ENCODE results near the gene LRRC4C. TPM values are rescaled to one million over a fixed set of nuclear protein-coding genes. Genes with fewer than 3 reads are reported as not detected.

Gene LRRC4C
- total and polyA plus RNA-seq, 2 experiments from 2014 or later, result 0.35 to 1.1 TPM

- no peaks in the 10 kb centered on the region for H3K36me3 ChIP-seq (ENCODE audit: insufficient read depth)
- H3K4me3 Mint-ChIP-seq, result no peak overlapping the region
- no peaks in the 10 kb centered on the region for H3K9me2 ChIP-seq (ENCODE audit: insufficient read depth)
- no peak overlapping the region for H3K27ac Mint-ChIP-seq
- H3F3A ChIP-seq (replicated peaks; ENCODE audit: low read depth), result no peaks in the 10 kb centered on the region
- ATAC-seq (no peak), DNase-seq (ENCODE audit: low spot score) (no peak)
- H3K79me2 ChIP-seq (replicated peaks; ENCODE audit: insufficient read depth), result no peaks in the 10 kb centered on the region
- H3K4me3 ChIP-seq, result no peak overlapping the region
- H3K27me3 ChIP-seq (ENCODE audit: insufficient read depth), result no peaks in the 10 kb centered on the region
- no peak overlapping the region for H3K27ac ChIP-seq (ENCODE audit: low read depth)
- H3K4me1 ChIP-seq (ENCODE audit: insufficient read depth), result no peaks in the 10 kb centered on the region
- H3K9me3 Mint-ChIP-seq, result no peaks in the 10 kb centered on the region; the same call in 1 of the 3 replicates
- no peaks in the 10 kb centered on the region for H3K27me3 Mint-ChIP-seq (ENCODE audit: insufficient read depth, low read depth, poor library complexity)
- no peaks in the 10 kb centered on the region for H3K4me1 Mint-ChIP-seq
- no peak overlapping the region for H2AFZ ChIP-seq
- H3K36me3 Mint-ChIP-seq (ENCODE audit: low read depth), result no peaks in the 10 kb centered on the region
- TF ChIP-seq, protein P1, sequence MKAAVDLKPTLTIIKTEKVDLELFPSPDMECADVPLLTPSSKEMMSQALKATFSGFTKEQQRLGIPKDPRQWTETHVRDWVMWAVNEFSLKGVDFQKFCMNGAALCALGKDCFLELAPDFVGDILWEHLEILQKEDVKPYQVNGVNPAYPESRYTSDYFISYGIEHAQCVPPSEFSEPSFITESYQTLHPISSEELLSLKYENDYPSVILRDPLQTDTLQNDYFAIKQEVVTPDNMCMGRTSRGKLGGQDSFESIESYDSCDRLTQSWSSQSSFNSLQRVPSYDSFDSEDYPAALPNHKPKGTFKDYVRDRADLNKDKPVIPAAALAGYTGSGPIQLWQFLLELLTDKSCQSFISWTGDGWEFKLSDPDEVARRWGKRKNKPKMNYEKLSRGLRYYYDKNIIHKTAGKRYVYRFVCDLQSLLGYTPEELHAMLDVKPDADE (IDR thresholded peaks at IDR 0.05), result no peak
- TF ChIP-seq NANOG (IDR thresholded peaks at IDR 0.05; ENCODE audit: borderline replicate concordance) (no peak), REST (IDR thresholded peaks at IDR 0.05; ENCODE audit: unreplicated experiment) (no peak), JUNB (IDR thresholded peaks at IDR 0.05; ENCODE audit: unreplicated experiment) (no peak), STAT1 (IDR thresholded peaks at IDR 0.05; ENCODE audit: unreplicated experiment) (no peak), EZH2 (IDR thresholded peaks at IDR 0.05; ENCODE audit: low read depth, unreplicated experiment) (no peak), CREB1 (CRISPR knock-in tag; IDR thresholded peaks at IDR 0.05; ENCODE audit: low read depth) (no peak), ZNF114 (CRISPR knock-in tag; IDR thresholded peaks at IDR 0.05) (no peak), POLR2AphosphoS5 (IDR thresholded peaks at IDR 0.05; ENCODE audit: low read depth) (no peak), EZH2phosphoT487 (IDR thresholded peaks at IDR 0.05; ENCODE audit: unreplicated experiment) (no peak), ZNF331 (CRISPR knock-in tag; IDR thresholded peaks at IDR 0.05; ENCODE audit: low read depth) (no peak)
- TF ChIP-seq, protein P2, sequence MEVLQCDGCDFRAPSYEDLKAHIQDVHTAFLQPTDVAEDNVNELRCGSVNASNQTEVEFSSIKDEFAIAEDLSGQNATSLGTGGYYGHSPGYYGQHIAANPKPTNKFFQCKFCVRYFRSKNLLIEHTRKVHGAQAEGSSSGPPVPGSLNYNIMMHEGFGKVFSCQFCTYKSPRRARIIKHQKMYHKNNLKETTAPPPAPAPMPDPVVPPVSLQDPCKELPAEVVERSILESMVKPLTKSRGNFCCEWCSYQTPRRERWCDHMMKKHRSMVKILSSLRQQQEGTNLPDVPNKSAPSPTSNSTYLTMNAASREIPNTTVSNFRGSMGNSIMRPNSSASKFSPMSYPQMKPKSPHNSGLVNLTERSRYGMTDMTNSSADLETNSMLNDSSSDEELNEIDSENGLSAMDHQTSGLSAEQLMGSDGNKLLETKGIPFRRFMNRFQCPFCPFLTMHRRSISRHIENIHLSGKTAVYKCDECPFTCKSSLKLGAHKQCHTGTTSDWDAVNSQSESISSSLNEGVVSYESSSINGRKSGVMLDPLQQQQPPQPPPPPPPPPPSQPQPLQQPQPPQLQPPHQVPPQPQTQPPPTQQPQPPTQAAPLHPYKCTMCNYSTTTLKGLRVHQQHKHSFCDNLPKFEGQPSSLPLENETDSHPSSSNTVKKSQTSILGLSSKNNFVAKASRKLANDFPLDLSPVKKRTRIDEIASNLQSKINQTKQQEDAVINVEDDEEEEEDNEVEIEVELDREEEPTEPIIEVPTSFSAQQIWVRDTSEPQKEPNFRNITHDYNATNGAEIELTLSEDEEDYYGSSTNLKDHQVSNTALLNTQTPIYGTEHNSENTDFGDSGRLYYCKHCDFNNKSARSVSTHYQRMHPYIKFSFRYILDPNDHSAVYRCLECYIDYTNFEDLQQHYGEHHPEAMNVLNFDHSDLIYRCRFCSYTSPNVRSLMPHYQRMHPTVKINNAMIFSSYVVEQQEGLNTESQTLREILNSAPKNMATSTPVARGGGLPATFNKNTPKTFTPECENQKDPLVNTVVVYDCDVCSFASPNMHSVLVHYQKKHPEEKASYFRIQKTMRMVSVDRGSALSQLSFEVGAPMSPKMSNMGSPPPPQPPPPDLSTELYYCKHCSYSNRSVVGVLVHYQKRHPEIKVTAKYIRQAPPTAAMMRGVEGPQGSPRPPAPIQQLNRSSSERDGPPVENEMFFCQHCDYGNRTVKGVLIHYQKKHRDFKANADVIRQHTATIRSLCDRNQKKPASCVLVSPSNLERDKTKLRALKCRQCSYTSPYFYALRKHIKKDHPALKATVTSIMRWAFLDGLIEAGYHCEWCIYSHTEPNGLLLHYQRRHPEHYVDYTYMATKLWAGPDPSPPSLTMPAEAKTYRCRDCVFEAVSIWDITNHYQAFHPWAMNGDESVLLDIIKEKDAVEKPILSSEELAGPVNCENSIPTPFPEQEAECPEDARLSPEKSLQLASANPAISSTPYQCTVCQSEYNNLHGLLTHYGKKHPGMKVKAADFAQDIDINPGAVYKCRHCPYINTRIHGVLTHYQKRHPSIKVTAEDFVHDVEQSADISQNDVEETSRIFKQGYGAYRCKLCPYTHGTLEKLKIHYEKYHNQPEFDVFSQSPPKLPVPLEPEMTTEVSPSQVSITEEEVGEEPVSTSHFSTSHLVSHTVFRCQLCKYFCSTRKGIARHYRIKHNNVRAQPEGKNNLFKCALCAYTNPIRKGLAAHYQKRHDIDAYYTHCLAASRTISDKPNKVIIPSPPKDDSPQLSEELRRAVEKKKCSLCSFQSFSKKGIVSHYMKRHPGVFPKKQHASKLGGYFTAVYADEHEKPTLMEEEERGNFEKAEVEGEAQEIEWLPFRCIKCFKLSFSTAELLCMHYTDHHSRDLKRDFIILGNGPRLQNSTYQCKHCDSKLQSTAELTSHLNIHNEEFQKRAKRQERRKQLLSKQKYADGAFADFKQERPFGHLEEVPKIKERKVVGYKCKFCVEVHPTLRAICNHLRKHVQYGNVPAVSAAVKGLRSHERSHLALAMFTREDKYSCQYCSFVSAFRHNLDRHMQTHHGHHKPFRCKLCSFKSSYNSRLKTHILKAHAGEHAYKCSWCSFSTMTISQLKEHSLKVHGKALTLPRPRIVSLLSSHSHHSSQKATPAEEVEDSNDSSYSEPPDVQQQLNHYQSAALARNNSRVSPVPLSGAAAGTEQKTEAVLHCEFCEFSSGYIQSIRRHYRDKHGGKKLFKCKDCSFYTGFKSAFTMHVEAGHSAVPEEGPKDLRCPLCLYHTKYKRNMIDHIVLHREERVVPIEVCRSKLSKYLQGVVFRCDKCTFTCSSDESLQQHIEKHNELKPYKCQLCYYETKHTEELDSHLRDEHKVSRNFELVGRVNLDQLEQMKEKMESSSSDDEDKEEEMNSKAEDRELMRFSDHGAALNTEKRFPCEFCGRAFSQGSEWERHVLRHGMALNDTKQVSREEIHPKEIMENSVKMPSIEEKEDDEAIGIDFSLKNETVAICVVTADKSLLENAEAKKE (CRISPR knock-in tag; IDR thresholded peaks at IDR 0.05), result no peak
- TF ChIP-seq, protein P3, sequence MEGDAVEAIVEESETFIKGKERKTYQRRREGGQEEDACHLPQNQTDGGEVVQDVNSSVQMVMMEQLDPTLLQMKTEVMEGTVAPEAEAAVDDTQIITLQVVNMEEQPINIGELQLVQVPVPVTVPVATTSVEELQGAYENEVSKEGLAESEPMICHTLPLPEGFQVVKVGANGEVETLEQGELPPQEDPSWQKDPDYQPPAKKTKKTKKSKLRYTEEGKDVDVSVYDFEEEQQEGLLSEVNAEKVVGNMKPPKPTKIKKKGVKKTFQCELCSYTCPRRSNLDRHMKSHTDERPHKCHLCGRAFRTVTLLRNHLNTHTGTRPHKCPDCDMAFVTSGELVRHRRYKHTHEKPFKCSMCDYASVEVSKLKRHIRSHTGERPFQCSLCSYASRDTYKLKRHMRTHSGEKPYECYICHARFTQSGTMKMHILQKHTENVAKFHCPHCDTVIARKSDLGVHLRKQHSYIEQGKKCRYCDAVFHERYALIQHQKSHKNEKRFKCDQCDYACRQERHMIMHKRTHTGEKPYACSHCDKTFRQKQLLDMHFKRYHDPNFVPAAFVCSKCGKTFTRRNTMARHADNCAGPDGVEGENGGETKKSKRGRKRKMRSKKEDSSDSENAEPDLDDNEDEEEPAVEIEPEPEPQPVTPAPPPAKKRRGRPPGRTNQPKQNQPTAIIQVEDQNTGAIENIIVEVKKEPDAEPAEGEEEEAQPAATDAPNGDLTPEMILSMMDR (conservative IDR thresholded peaks at IDR 0.05; ENCODE audit: low read depth in 2 of 2), result no peak
- no peaks in the 10 kb centered on the region for H4K20me1 ChIP-seq (replicated peaks; ENCODE audit: insufficient read depth)
- no peak overlapping the region for H3K4me2 ChIP-seq
These were observed 705.2 kb downstream of the LRRC4C start for GRCh38 chr11:40754297-40754696.

Measured in GM23338 (cell line).